GM21717 (cell line): ENCODE measurements around the gene MDP1.
"Not testable (repeated sequence)": the region's sequence is repeated elsewhere in the genome, so short reads cannot be mapped to it uniquely, and the experiment has no call there.

Experiments used
- ATAC-seq: cut with Tn5 transposase; IDR thresholded peaks from one replicate; pipeline ENCODE4 v1.9.1; 2021; ENCODE audit warnings: mild to moderate bottlenecking, moderate library complexity; ENCODE audit not compliant: unreplicated experiment

Gene MDP1

DNA sequence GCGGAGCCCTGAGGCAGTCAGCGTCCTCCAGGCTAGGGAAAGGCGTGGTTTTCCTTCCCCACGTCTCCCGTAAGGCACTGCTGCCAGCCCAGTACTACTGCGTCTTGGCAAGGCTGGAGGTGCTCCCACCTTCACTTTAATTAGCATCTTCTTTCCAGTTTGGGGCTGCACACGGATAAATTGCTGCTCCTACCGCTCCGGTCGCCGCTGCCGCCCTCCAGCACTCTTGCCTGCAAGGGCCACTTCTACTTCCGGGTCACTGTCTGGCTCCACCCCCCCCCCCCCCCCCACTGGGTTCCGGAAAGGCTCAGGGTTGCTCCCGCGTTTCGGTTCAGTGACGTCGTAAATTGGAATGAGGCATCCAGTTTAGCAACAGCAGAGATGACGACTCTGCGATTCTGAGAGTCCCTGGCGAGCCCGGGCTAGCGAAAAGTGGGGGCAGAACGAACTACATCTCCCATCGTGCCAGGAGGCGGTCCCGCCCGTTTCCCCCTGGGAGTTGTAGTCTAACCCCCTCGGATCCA lies 16.3 kb upstream of the MDP1 start, which contains the start of gene NEDD8:
NEDD8 (minus strand) TSS at position 247 of the 524 bp plus-strand sequence; CDS start at position 147, 100 bp downstream.
- peak; percentile 64 for ATAC-seq

DNA sequence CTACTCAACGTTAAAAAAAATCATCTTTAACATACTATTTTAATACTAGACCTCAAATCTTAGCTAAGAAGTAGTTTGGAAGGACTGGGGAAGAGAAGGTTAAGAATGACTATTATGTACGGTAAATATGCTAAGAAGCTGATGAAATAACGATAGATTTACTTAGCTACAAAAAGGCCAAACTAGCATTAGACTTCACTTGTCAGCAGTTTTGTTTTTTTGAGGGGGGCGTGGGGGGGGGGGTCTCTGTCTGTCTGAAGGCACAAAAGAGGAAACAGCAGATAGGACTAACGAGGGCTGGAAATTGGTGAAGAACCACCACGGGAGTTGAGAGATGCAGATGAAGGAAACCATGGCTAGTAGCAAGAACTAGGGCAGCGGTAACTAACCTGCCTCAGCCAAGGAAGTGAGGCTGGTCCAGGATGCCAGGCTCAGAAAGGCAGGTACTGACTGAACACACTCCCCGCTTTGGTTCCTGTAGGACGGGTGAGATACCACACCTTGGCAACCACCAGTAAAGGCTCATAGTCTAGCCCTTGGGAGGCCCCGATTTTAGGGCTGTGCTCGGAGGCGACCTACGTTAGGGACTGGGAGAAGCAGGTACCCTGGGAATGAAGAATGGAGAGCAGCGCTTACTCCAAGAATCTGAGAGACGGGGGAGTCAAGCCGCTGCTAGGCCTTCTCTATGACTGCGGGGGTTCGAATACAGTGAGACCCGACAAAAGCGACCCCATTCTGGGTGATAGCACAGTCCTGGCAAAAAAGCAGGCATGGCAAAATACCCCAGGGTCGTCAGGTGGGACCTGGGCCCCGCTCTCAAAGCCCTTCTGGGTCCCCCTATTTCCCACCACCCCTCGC lies 15.6 kb upstream of the MDP1 start:
- peak; percentile 13 for ATAC-seq

DNA sequence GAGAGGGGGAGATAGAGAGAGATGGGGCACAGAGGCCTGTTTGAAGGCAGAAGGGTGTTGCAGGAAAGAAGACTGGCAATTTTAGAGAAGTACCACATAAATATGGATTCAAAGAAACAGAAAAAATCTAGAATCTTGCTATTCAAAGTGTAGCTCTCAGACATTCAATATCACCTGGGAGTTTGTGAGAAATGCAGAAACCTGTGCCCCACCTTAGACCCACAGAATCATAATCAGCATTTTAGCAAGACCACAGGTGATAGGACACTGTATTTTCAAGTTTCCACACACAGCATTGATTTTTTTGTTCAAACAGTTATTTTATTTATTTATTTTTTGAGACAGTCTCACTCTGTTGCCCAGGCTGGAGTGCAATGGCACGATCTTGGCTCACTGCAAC lies 13.0 kb upstream of the MDP1 start:
- no peak for ATAC-seq

DNA sequence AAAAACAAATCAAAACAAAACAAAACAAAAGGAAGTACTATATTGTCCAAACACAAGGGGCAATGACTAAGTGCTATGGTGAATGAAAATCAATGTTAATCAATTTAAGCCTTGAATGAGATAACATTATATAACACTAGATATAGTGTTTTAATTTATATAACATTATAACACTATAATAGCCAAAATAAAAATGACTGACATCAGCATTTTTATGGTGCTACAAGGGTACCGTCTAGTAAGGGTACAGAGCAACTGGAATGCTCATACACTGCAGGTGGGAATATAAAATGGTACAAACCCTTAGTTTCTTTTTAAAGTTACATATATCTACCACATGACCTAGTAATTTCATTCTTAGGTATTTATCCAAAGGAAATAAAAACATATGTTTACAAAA lies 10.6 kb upstream of the MDP1 start:
- ATAC-seq: no peak

DNA sequence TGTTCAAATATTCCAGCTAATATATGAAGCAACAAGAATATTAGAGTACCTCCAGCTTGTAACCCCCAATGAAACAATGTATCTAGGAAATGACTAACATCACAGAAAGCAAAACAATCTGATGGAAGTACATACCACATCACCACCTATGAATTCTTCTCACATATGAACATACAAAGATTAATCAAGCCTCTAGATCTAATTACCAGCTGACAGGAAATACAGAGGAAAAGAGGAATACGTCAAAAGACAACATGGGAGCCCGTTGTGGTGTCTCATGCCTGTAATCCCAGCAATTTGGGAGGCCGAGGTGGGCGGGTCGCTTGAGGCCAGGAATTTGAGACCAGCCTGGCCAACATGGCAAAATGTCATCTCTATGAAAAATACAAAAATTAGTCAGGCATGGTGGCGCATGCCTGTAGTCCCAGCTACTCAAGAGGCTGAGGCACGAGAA lies 8.8 kb upstream of the MDP1 start:
- no peak for ATAC-seq

DNA sequence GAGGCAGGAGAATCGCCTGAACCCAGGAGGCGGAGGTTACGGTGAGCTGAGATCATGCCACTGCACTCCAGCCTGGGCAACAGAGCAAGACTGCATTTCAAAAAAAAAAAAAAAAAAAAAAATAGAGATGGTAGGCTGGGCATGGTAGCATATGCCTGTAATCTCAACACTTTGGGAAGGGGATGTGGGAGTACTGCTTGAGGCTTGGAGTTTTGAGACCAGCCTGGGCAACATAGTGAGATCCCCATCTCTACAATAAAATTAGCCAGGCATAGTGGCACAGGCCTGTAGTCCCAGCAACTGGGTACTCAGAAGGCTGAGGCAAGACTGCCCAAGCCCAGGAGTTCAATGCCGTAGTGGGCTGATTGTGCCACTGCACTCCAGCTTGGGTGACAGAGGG lies 7.1 kb upstream of the MDP1 start:
- ATAC-seq: not testable (repeated sequence)

DNA sequence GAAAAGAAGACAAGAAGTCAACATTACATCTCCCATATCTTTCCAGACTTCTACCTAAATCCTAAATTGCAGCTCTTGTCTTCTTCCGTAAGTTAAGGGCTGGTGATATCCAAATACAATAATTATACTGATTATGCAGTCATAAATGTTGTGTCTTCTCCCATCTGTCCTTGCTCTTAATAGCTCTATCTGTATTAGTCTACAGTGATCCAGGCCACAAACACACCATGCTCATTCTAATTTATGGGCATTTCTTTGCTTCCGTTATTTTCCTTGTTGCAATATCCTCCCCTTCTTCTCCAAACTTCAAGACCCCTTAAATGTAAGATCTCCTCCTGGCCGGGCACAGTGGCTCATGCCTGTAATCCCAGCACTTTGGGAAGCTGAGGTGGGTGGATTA lies 3.7 kb upstream of the MDP1 start:
- no peak for ATAC-seq

DNA sequence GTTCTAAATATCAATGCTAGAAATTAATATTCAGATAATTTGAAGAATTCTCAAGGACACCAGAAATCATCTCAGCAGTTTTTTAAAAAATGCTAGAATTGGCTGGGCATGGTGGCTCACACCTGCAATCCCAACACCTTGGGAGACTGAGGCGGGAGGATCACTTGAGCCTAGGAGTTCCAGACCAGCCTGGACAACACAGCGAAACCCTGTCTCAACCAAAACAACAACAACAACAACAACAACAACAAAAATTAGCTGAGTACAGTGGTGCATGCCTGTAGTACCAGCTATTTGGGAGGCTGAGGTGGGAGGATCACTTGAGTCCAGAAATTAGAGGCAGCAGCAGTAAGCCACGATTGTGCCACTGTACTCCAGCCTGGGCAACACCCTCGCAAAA lies 3.2 kb upstream of the MDP1 start:
- ATAC-seq: no peak

DNA sequence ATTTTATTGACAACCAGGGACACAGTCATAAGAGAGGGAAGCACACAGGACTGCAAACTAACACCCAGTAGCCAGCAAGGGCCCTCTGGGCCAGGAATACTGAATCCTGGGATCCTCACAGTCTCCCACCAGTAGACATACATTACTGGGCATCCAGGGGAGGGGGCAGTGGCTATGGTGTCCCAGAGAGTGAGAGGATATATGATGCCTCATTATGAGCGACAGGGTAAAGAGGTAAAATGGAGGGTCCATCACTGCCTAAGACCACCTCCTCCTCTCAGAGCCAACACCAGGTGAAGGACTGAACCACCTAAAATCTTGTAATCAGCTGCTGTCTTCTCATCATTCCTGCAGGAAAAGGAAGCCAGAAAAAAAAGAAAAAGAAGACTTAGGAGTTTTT lies 1.0 kb upstream of the MDP1 start:
- ATAC-seq: not testable (repeated sequence)

DNA sequence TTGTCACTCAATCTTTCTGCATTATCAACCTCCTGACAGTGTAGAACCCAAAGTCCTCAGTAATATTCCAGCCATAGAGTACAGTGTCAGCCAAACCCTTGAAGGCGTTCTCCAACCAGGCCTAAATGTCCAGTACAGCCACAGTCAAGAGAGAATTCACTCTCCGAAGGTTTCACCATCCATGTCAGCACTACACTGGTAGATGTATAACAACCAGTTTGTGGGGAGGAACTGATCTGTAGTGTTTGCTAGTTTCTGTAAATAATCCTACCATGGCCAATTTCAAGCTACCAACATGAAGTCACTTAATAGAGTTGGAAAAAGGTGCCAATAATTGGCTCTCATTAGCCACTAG lies 456 bp upstream of the MDP1 start:
- ATAC-seq: no peak

DNA sequence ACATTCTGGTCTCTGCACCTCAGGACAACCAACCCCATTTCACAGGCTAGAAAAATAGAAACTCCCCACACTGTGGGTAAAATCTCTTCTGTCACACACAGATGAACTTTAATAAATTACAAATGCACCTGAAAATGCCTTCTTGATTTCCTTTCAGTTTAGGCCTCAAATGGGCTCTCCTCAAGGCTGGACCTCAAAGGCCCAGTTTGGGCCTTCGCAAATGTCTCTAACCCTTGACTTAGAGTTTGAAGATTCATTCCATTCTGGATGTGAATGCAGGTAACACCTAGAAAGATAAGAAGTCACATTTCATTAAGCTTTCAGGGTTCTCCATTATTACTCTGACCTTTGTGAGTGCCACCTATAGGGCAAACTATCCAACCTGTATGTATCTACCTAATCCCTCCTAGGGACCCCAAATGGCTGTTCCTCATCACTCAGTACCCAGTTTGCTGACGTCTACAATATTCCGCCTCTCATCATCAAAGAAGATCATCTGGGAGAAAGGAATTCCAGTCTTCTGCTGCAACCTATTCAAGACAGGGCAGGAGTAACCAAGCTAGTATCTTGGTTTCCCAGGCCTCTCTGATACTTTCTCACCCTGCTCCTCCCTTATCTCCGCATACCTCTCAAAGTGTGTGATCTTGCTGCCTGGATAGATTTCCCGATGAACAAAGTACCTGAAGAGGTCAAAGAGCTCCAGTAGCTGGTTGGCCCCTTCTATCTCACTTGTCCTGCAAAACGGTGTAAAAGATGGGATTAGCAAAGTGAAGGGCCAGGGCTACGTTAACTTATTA lies 1.8 kb downstream of the MDP1 start:
- no peak for ATAC-seq

DNA sequence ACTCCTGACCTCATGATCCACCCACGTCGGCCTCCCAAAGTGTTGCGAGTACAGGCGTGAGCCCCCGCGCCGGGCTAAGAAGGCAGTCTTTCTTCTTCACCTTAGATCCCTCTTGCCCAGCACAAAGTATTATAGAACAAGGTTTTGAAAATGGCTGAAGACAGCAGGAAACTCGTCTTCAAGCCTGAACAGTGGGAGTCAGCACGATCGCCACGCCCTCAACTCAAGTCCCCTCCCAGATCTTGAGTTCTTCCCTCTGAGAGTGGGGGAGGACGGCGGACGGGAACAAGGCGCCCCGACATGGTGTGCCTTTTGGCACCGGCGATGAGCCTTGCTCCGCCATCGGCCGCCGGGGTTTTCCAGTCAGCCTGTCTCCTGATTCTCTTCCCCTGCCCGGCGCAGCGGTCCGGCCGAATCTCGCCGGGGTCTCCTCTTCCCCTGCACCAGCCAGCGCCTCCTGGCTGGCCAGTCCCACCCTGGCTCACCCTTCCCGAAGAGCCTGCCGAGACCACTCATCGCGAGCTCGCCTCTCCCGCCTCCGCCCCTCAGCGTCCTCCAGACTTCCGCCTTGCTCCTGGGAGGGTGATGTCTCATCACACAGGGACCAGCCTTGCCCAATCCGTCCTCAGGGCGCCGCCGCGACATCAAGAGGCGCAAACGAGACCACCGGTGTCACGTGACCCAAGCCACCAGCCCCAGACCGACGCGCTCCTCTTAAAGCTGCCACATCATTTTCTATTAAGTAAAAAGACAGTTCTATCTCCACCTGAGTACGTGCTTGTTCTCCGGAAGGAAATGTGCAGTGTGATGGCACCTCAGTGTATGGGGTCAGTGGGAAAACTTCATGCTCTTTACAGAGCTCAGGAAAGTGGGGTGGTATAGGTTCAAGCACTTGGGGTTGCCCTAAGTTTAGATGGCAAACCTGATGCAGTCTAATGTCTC lies 2.7 kb downstream of the MDP1 start, which contains the start of gene CHMP4A:
CHMP4A (minus strand) TSS at position 565 of the 942 bp plus-strand sequence; CDS start at position 516, 49 bp downstream.
- peak; percentile 82 for ATAC-seq

DNA sequence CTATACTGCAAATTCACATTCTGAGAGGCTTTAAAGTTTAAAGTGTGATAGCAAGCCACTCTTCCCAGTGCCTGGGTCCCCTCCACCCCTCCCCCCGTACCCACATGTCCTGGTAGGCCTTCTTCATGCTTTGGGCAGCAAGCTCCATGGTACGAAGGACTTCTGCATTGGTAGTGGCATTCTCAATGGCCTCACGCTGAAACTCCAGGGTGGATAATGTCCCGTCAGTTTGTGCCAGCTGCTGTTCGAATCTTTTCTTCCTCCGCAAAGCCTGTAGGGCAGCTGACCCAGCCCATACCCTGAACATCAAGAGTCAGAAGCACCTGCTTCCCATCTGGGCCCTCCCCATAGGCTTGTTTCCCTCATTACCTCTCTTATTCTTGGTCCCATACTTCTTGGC lies 4.6 kb downstream of the MDP1 start:
- no peak for ATAC-seq

DNA sequence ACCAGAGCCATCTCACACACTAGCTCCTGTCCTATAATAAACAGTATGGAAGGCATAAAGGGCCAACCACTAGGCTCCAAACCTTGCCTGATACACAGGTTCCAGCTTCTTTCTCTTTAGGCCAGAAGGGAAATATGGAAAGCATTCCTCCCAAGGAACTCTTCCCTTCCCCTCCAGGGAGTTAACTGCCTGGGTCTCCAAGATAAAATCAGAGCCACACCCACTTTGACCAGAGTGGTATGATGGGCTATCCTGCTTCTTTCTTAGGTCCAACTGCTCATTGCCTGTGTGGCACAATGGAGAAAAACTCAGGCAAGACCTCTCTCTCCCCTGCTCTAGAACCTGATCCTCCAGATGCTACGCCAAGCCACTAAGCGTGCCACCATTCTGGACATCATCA lies 8.2 kb downstream of the MDP1 start:
- ATAC-seq: no peak

DNA sequence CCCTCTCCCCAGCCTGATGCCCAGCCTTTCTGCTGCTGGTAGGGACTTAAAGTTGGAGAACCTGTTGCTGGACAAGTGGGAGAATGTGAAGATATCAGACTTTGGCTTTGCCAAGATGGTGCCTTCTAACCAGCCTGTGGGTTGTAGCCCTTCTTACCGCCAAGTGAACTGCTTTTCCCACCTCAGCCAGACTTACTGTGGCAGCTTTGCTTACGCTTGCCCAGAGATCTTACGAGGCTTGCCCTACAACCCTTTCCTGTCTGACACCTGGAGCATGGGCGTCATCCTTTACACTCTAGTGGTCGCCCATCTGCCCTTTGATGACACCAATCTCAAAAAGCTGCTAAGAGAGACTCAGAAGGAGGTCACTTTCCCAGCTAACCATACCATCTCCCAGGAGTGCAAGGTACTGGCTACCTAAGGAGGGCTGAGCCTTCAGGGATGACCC lies 8.7 kb downstream of the MDP1 start:
- no peak for ATAC-seq

DNA sequence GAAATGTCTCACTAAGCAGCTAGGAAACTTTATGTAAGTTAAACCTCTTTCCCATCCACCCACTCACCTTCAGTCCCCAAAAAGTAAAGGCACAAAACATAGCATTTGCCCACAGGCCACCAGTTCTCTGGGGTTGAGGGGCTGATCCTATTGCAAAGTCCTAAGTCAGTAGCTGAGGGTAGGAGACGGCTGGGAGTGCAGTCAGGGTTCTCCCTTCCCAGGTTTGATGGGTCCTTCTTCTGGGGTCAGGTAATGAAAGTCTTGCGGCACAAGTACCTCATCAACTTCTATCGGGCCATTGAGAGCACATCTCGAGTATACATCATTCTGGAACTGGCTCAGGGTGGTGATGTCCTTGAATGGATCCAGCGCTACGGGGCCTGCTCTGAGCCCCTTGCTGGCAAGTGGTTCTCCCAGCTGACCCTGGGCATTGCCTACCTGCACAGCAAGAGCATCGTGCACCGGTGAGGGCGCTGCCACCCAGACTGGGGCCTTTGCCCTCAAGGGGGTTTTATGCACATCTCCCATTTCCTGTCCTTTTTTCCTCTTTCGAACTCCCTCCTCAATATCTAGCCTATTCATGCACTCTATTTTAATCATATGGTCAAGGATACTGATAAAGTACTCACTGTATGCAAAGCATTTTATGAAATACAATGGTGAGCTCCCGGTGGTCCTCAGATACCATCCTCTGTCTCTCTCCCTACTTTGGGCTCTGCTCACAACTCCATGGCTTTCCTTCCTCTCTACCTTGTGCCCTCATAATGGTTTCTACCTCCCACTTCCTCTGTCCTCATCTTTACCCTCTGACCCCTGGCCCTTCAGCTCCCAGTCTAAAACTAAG lies 9.4 kb downstream of the MDP1 start:
- ATAC-seq: no peak

DNA sequence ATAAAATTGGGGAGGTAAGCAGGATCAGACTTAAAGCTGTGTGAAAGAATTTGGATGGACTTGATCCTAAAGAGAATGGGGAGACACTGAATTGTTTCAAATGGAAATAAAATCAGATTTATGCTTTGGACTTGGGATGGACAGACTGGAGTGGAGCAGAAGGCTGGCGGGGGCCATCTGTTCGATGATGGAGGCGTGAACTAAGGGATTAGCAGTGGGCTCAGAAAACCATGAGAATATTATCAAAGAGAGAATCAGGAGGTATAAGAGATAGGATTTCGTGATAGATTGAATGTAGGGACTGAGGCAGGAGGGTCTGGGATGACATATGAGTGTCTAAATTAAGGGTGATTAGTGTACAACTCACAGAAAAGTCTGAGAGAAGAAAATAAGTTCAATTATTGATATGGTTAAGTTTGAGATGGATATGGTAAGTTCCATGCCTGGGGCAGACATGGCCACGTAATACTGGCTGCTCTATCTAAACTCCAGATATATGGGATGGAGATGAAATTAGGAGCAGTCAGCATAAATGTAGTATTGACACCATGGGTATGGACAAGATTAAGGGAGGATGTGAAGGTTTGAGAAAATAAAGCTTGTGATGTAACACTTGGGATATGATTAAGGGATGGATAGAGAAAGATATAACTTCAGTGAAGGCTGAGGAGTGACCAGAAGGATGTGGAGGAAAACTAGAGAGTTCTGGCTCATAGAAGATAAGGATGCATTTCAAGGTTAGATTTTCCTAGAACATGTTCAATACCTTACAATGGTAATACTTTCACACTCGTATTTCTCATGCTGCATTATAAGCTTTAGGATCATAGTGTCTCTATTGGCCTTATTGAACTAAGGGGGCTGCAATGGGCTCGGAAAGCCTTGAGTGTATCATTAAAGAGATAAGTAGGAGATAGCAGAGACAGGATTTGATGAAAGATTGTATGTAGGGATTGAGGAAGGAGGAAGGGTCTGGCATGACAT lies 11.4 kb downstream of the MDP1 start:
- ATAC-seq: no peak

DNA sequence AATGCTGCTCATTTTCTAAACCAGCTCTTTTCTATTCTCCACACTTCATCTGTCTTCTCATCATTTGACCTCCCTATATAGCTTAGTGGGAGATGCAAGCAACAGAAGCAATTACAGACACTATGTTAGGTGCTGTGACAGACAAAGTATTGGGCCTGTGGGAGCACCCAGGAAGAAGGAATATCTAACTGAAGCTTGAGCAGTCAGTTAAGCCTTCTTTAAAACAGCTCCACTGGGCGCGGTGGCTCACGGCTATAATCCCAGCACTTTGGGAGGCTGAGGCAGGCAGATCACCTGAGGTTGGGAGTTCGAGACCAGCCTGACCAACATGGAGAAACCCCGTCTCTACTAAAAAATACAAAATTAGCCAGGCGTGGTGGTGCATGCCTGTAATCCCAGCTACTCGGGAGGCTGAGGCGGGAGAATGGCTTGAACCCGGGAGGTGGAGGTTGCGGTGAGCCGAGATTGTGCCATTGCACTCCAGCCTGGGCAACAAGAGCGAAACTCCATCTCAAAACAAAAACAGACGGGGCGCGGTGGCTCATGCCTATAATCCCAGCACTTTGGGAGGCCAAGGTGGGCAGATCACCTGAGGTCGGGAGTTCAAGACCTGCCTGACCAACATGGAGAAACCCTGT lies 12.5 kb downstream of the MDP1 start:
- not testable (repeated sequence) for ATAC-seq
